Type B pancreatic cell (in vitro differentiated cells): ENCODE data around the gene FADS1. TPM values are rescaled to one million over a fixed set of nuclear protein-coding genes. Genes with fewer than 3 reads are reported as not detected.

ENCODE experiments used
- DNase-seq: peaks from one replicate; pipeline ENCODE4 v3.0.0; 2021; ENCODE audit warnings: mixed read lengths; ENCODE audit not compliant: unreplicated experiment; ENCODE audit errors: extremely low spot score
- H3K27ac Mint-ChIP-seq: 2 replicates; pipeline ENCODE4 v1.8.0; 2021; ENCODE audit warnings: mild to moderate bottlenecking, mixed read lengths
- H3K27me3 Mint-ChIP-seq: 2 replicates; pipeline ENCODE4 v1.8.0; 2021; ENCODE audit warnings: mixed read lengths
- H3K36me3 Mint-ChIP-seq: 2 replicates; pipeline ENCODE4 v1.8.0; 2021; ENCODE audit warnings: mixed read lengths
- H3K4me1 Mint-ChIP-seq: one replicate; pipeline ENCODE4 v1.8.0; 2021; ENCODE audit warnings: mixed read lengths; ENCODE audit not compliant: unreplicated experiment
- H3K4me3 Mint-ChIP-seq: 2 replicates; pipeline ENCODE4 v1.8.0; 2021; ENCODE audit warnings: mild to moderate bottlenecking, mixed read lengths
- H3K9me3 Mint-ChIP-seq: 2 replicates; pipeline ENCODE4 v1.8.0; 2021; ENCODE audit warnings: mixed read lengths
- long read RNA-seq: library from polyadenylated mRNA; unstranded; transcript quantifications from one replicate; pipeline ENCODE4 v2.0.0, GENCODE V29; 2020
- total RNA-seq: library from RNA; stranded (reverse); gene quantifications from 2 replicates; pipeline ENCODE4 v1.2.1, GENCODE V29; 2021; ENCODE audit warnings: low replicate concordance
- TF ChIP-seq, protein P1 (sequence below): fragments of 200-600 bp; sonication (generic); conservative IDR thresholded peaks from 2 replicates; pipeline ENCODE4 v1.5.0; 2021; ENCODE audit warnings: antibody characterized with exemption, mild to moderate bottlenecking

The FADS1 gene
- total RNA-seq: 34.2 and 90.0 TPM in 2 replicates
- long read RNA-seq, full-length matches to known transcripts: 24 of 38 reads
- long read RNA-seq, partial matches to known transcripts: 3 of 38 reads
- long read RNA-seq, other reads (novel, unspliced or antisense): 11 of 38 reads

DNA sequence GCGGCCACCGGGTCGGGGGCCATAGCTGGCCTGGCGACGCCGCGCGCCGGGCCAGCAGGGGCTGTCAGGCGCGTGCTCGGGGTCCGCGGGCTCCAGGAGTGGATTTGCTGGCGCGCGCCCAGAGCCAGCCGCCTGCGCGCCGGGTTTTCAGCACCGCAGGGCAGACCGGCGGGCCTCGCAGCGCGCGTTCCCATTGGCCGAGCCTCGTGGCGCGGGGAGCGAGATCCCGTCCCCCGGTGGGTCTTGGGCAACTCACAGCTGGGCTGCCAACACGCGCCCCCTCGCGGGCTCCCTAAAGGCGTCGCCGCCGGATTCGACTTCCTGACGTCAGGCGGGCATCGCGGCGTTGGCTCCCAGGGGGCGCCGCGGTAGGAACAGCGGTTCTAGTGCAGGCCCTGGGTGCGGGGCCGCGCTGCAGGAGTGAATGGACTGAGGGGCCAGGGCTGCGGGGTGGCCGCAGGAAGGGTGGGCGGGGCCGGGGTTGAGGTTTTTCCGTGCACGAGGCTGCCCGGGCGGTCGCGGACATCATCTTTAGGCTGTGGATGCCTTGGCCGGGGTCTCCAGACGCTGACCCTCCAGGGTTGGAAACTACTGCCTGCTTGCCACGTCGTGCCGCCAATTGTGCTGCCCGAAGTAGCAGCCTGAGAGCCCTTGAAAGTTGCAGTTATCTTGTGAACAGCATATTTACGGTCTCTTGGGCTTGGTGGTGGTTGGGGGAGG is at the start of gene FADS1:
FADS1 (minus strand) TSS at position 268 of the 720 bp plus-strand sequence; CDS start at position 194, 74 bp downstream.
- Mint-ChIP-seq H3K4me3 (peak within 1 kb of the TSS; percentile 97), H3K4me1 (peaks cover 18% of the 10 kb centered on the region), H3K9me3 (peaks cover 11% of the 10 kb centered on the region), H3K27ac (peak within 1 kb of the TSS; percentile 98), H3K27me3 (no peaks in the 10 kb centered on the region), H3K36me3 (peaks cover 15% of the 10 kb centered on the region)
- TF ChIP-seq, protein P1, sequence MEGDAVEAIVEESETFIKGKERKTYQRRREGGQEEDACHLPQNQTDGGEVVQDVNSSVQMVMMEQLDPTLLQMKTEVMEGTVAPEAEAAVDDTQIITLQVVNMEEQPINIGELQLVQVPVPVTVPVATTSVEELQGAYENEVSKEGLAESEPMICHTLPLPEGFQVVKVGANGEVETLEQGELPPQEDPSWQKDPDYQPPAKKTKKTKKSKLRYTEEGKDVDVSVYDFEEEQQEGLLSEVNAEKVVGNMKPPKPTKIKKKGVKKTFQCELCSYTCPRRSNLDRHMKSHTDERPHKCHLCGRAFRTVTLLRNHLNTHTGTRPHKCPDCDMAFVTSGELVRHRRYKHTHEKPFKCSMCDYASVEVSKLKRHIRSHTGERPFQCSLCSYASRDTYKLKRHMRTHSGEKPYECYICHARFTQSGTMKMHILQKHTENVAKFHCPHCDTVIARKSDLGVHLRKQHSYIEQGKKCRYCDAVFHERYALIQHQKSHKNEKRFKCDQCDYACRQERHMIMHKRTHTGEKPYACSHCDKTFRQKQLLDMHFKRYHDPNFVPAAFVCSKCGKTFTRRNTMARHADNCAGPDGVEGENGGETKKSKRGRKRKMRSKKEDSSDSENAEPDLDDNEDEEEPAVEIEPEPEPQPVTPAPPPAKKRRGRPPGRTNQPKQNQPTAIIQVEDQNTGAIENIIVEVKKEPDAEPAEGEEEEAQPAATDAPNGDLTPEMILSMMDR: peak; percentile 67
- peak; percentile 94 for DNase-seq

DNA sequence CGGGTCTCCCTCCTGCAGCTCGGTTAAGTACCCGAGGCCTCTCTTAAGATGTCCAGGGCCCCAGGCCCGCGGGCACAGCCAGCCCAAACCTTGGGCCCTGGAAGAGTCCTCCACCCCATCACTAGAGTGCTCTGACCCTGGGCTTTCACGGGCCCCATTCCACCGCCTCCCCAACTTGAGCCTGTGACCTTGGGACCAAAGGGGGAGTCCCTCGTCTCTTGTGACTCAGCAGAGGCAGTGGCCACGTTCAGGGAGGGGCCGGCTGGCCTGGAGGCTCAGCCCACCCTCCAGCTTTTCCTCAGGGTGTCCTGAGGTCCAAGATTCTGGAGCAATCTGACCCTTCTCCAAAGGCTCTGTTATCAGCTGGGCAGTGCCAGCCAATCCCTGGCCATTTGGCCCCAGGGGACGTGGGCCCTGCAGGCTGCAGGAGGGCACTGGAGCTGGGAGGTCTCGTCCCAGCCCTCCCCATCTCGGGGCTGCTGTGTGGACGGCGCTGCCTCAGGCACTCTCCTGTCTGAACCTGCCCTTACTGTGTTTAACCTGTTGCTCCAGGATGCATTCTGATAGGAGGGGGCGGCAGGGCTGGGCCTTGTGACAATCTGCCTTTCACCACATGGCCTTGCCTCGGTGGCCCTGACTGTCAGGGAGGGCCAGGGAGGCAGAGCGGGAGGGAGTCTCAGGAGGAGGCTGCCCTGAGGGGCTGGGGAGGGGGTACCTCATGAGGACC is 49.6 kb upstream of the FADS1 start:
- TF ChIP-seq, protein P1: no peak
- H3K9me3 Mint-ChIP-seq: no peaks in the 10 kb centered on the region
- H3K4me3 Mint-ChIP-seq: no peak overlapping the region
- H3K4me1 Mint-ChIP-seq: peaks cover 13% of the 10 kb centered on the region
- H3K36me3 Mint-ChIP-seq: peaks cover 8% of the 10 kb centered on the region
- H3K27me3 Mint-ChIP-seq: peaks cover 4% of the 10 kb centered on the region
- no peak for DNase-seq
- H3K27ac Mint-ChIP-seq: no peak overlapping the region

DNA sequence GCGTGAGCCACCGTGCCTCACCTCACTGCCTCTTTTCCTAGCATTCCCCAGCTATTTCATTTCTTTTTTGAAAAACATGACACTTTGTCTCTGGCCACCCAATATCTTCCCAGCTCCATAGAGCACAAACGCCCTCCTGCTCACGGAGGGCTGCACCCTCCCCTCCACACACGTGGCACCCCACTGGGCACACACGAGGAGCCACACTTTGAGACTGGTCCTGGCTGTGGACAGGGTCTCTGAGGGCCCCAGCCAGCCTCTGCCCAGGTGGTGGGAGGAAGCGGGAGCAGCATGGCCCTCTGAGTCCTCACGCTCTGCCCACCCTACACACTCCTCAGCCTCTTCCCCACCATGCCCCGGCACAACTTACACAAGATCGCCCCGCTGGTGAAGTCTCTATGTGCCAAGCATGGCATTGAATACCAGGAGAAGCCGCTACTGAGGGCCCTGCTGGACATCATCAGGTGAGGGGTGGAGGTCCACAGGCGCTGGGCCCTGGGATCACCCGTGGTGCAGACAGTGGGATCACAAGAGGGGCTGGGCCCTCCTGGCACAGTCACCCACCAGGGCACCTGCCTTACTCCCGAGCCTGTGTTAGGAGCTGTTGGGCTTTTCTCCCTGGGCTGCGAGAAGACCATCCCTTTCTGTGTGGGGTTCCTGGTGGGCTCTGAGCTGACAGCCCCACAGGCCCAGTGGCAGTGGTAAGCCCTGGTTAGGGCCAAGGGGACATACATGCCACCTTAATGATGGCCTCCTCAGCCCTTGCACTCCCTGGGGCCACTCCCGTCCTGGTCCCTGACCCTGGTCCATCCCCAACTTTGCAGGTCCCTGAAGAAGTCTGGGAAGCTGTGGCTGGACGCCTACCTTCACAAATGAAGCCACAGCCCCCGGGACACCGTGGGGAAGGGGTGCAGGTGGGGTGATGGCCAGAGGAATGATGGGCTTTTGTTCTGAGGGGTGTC is 48.3 kb upstream of the FADS1 start:
- H3K4me1 Mint-ChIP-seq: peaks cover 5% of the 10 kb centered on the region
- H3K4me3 Mint-ChIP-seq: no peak overlapping the region
- no peaks in the 10 kb centered on the region for H3K9me3 Mint-ChIP-seq
- H3K27ac Mint-ChIP-seq: no peak overlapping the region
- DNase-seq: no peak
- no peaks in the 10 kb centered on the region for H3K27me3 Mint-ChIP-seq
- H3K36me3 Mint-ChIP-seq: peaks cover 12% of the 10 kb centered on the region
- TF ChIP-seq, protein P1: no peak

DNA sequence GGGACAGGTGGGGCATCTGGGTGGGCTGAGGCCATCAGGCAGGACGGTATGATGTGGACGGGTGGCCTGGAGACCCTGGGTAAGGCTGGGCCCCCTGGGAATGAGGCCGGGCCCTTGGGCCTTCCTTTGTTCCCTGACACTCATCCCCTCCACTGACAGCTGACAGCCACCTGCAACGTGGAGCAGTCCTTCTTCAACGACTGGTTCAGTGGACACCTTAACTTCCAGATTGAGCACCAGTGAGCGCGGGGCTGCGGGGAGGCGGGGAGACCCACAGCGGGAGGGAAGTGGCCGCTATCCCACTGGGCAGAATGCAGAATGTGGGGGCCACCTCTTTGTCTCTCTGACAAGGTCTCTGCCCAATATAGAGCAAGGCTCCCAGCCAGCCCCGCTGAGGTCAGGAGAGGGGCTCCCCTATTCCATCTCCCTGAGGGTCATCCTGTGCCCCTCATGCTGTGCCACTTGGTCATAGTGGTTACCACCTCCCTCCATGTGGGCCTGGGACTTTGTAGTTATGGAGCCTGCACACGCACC is 46.8 kb upstream of the FADS1 start:
- Mint-ChIP-seq H3K27ac (no peak overlapping the region), H3K4me1 (no peaks in the 10 kb centered on the region), H3K36me3 (peaks cover 17% of the 10 kb centered on the region), H3K4me3 (no peak overlapping the region), H3K9me3 (no peaks in the 10 kb centered on the region), H3K27me3 (no peaks in the 10 kb centered on the region)
- DNase-seq: no peak
- TF ChIP-seq, protein P1: no peak
